ENCODE results near the gene DDAH1. TPM values are rescaled to one million over a fixed set of nuclear protein-coding genes. Genes with fewer than 3 reads are reported as not detected.
"Not testable (repeated sequence)": the region's sequence is repeated elsewhere in the genome, so short reads cannot be mapped to it uniquely, and the experiment has no call there.

Gene DDAH1
- total RNA-seq, 1 donor: 88.9 TPM

DNA sequence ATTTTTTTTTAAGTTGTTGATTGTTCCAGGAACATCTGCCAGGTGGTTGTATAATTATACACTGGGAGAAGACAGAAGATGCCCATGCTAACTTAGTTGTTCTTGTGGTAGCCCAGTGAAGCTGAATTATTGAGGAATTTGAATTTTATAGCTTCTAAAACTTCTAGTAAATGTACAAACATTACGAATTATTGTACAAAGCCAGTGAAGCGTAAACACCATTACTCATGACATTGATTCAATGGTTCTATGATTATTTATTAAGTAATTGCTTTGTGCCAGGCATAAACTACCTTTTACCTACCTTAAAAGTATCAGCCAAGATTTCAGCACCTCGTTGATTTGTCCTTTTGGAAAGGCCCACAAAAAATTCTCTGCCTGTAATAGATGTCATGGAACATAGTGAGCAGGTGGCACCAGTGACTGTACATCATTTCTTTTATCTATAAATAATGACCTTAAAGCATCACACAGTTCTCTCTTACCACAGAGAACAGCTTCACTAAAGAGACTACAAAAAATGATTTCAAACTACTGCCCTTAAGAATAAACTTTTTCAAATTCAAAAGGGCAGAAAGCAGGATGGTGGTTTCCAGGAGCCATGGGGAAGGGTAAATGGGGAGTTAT is 113.6 kb downstream of the DDAH1 start:
- DNase-seq (ENCODE audit: low read depth): no peak
- no peak for TF ChIP-seq CTCF (IDR thresholded peaks at IDR 0.05; ENCODE audit: insufficient read depth, low read length)
- no peak overlapping the region for H3K4me3 ChIP-seq (ENCODE audit: low read depth, low read length)

DNA sequence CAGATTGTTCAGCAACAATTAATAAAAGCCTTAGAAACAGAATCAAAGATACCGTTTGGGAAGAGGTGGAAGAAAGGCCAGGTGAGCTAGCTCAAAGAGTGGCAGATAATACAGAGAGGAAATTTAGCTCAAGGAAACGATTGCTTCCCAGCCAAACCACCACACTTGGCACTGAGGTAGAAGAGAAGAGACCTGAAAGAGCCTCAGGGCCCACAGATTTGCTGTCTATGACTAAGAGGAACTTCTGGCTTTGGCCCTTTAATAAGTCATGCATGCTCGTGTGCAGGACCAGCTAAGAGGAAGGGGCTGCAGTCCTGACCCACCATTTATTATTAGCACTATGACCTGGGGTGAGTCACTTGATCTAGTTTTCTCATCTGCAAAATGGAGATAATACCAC is 115.7 kb downstream of the DDAH1 start:
- no peak for DNase-seq (ENCODE audit: low read depth)
- no peak overlapping the region for H3K4me3 ChIP-seq (ENCODE audit: low read depth, low read length)
- no peak for TF ChIP-seq CTCF (IDR thresholded peaks at IDR 0.05; ENCODE audit: insufficient read depth, low read length)

DNA sequence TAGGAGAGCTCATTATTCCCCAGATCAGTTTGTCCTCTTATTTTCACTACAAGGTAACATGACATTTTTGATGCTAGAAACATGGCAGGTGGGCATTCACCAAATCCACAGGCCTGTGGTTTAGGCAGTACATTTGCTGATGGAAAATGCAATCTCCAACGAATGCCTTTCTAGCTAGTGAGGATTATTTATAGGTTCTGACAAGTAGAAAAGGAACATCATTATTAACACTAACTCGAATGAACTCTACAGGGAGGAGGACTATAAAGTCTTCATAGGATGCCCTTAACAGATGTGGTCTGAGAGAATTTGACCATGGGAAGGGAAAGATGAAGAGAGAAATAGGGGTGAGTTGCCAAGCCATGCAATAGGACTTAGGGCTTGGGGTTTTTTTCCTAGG is 117.1 kb downstream of the DDAH1 start:
- TF ChIP-seq CTCF (IDR thresholded peaks at IDR 0.05; ENCODE audit: insufficient read depth, low read length): no peak
- no peak for DNase-seq (ENCODE audit: low read depth)
- H3K4me3 ChIP-seq (ENCODE audit: low read depth, low read length): no peak overlapping the region

DNA sequence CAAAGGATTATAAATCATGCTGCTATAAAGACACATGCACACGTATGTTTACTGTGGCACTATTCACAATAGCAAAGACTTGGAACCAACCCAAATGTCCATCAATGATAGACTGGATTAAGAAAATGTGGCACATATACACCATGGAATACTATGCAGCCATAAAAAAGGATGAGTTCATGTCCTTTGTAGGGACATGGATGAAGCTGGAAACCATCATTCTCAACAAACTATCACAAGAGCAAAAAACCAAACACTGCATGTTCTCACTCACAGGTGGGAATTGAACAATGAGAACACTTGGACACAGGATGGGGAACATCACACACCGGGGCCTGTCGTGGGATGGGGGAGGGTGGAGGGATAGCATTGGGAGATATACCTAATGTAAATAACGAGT is 117.7 kb downstream of the DDAH1 start:
- DNase-seq (ENCODE audit: low read depth); H3K4me3 ChIP-seq (ENCODE audit: low read depth, low read length): not testable (repeated sequence)

DNA sequence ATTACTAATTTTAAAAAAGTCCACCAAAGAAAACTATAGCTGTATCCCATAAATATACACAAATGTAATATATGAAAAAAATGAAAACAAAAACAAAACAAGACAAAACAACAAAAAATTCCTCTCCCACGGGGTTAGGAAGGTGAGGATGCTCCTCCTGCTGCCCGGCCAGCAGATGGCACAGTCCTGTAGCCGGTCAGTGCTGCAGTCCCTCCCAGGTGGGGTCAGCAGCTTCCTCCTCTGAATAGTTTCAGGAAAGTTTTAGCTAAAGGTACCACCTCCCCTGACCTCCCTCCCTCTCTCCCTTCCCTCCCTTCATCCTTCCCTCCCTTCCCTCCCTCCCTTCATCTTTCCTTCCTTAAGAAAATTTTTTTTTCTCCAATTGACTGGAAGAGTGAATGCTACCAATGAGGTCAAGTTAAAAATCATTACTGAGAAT is 120.7 kb downstream of the DDAH1 start:
- DNase-seq (ENCODE audit: low read depth): peak; percentile 56
- no peak overlapping the region for H3K4me3 ChIP-seq (ENCODE audit: low read depth, low read length)
- peak; percentile 69 for TF ChIP-seq CTCF (IDR thresholded peaks at IDR 0.05; ENCODE audit: insufficient read depth, low read length)

DNA sequence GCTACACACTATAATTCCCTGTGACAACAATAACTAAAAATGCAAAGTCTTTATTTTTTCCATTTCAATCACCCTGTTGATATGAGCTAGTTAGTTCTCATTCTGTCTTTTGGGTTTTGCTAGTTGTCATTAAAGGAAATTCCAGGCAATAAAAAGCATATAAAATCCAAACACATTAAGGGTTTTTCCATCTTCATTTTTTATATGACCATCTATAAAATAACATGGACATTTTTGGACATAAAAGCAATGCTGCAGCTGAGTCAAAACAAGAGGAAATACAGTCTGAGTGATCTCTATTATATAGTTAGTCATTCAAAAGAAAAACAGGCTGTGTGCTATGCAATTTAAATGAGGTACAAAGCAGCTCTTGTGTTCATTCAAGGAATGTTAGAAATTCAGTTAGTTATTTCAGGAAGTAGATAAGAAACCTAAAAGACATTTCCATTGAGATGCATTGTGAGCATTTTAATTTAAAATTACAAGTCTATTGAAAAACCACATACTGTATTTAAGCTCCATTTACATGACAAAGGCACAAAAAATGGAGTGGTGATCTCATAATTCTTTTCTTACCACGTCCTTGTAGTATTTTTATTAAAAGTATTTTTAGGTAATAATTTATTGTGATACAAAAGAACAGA is 121.2 kb downstream of the DDAH1 start:
- DNase-seq (ENCODE audit: low read depth): peak; percentile 82
- no peak for TF ChIP-seq CTCF (IDR thresholded peaks at IDR 0.05; ENCODE audit: insufficient read depth, low read length)
- H3K4me3 ChIP-seq (ENCODE audit: low read depth, low read length): no peak overlapping the region

DNA sequence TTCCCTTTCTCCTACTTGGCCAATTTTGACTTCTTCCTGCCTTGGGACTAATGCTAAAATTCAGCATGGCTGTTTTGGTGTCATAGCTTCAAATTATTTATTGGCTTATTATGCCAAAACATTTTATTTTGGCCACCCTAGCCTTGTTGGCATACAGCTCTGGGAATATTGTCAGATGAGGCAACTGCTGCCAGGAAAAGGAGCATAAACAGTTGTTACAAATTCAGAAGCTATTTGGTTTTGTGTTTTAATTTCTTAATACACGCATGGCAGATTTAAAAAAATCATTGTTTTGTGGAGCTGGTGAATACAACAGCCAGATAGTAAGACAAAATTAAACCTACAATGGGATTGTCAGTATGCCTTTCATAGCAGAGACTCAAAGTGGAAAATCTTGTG is 121.7 kb downstream of the DDAH1 start:
- peak; percentile 59 for DNase-seq (ENCODE audit: low read depth)
- H3K4me3 ChIP-seq (ENCODE audit: low read depth, low read length): no peak overlapping the region
- TF ChIP-seq CTCF (IDR thresholded peaks at IDR 0.05; ENCODE audit: insufficient read depth, low read length): no peak
